Measurements from ENCODE around the gene TBC1D22A.

TBC1D22A gene

DNA sequence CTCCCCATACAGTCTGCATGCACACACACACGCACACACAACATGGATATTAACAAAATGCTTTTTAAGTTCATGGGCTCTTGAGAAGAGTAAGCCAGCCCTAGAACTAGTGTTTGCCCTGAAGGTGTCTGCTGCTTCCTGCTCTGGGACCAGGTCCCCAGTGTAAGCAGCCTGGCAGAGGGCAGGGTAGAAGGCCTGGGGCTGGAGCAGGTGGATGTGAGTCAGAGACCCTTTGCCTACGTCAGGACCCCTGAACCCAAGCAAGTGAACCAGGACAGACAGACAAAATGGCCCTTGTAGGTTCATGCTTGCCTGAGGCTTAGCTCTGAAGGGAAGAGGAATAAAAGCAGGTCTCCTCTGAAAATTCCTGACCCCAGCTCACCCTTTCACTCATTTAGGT lies 357.9 kb downstream of the TBC1D22A start:
- H3K36me3 ChIP-seq (ENCODE audit: control insufficient read depth in 1 of 2, insufficient read depth in 2 of 2, low read length in 2 of 2) = peaks cover 3 to 8% of the 10 kb centered on the region in 2 donors

DNA sequence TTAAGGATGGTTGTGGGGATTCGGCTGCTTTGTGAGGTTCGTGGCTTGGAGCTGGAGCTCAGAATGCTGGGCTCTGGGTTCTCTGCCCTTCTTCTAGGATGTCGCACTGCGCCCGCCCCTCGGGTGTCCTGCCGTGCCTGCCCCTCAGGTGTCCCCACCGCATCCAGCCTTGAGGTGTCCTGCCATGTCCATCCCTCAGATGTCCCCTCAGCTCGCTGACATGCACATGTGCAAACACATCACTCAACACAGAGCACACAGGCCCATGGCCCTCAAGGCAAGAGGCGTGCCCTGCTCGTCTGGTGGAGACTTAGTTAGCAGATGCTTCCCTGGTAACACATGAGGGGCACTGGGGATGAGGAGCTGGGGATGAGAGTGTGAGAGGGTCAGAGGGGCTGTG lies 359.3 kb downstream of the TBC1D22A start:
- no peak overlapping the region for H3K9ac ChIP-seq (ENCODE audit: low read depth in 1 of 2, low read length in 2 of 2)
- no peaks in the 10 kb centered on the region for H3K27me3 ChIP-seq (ENCODE audit: control insufficient read depth in 1 of 2, insufficient read depth in 2 of 2, low read length in 2 of 2)
- H3K4me1 ChIP-seq (ENCODE audit: control insufficient read depth in 1 of 2, insufficient read depth in 2 of 2, low read length in 2 of 2) = no peaks in the 10 kb centered on the region
- H3K27ac ChIP-seq (ENCODE audit: low read depth, low read length) = no peak overlapping the region
- peaks cover 3 to 8% of the 10 kb centered on the region in 2 donors for H3K36me3 ChIP-seq (ENCODE audit: control insufficient read depth in 1 of 2, insufficient read depth in 2 of 2, low read length in 2 of 2)
- no peak overlapping the region for H3K4me3 ChIP-seq (ENCODE audit: low read depth in 1 of 2, low read length in 2 of 2)
- no peaks in the 10 kb centered on the region for H3K9me3 ChIP-seq (ENCODE audit: control insufficient read depth in 1 of 2, low read length in 2 of 2)

More for the DNA sequence above, 357.9 kb downstream of the TBC1D22A start:
- Histone ChIP-seq H3K9ac (ENCODE audit: low read depth in 1 of 2, low read length in 2 of 2) (no peak overlapping the region), H3K4me3 (ENCODE audit: low read depth in 1 of 2, low read length in 2 of 2) (no peak overlapping the region), H3K9me3 (ENCODE audit: control insufficient read depth in 1 of 2, low read length in 2 of 2) (no peaks in the 10 kb centered on the region), H3K4me1 (ENCODE audit: control insufficient read depth in 1 of 2, insufficient read depth in 2 of 2, low read length in 2 of 2) (no peaks in the 10 kb centered on the region), H3K27me3 (ENCODE audit: control insufficient read depth in 1 of 2, insufficient read depth in 2 of 2, low read length in 2 of 2) (no peaks in the 10 kb centered on the region), H3K27ac (ENCODE audit: low read depth, low read length) (no peak overlapping the region)

- Histone ChIP-seq H3K36me3 (ENCODE audit: control insufficient read depth in 1 of 2, insufficient read depth in 2 of 2, low read length in 2 of 2) (peaks cover 3 to 8% of the 10 kb centered on the region in 2 donors), H3K9ac (ENCODE audit: low read depth in 1 of 2, low read length in 2 of 2) (no peak overlapping the region), H3K4me3 (ENCODE audit: low read depth in 1 of 2, low read length in 2 of 2) (no peak overlapping the region), H3K4me1 (ENCODE audit: control insufficient read depth in 1 of 2, insufficient read depth in 2 of 2, low read length in 2 of 2) (no peaks in the 10 kb centered on the region), H3K9me3 (ENCODE audit: control insufficient read depth in 1 of 2, low read length in 2 of 2) (no peaks in the 10 kb centered on the region), H3K27me3 (ENCODE audit: control insufficient read depth in 1 of 2, insufficient read depth in 2 of 2, low read length in 2 of 2) (no peaks in the 10 kb centered on the region), H3K27ac (ENCODE audit: low read depth, low read length) (no peak overlapping the region)
Observed at GRCh38 chr22:47122441-47123000, 360.1 kb downstream of the TBC1D22A start.

- H3K27ac ChIP-seq (ENCODE audit: low read depth, low read length) = no peak overlapping the region
- no peaks in the 10 kb centered on the region for H3K9me3 ChIP-seq (ENCODE audit: control insufficient read depth in 1 of 2, low read length in 2 of 2)
- H3K4me1 ChIP-seq (ENCODE audit: control insufficient read depth in 1 of 2, insufficient read depth in 2 of 2, low read length in 2 of 2) = no peaks in the 10 kb centered on the region
- peaks cover 3 to 8% of the 10 kb centered on the region in 2 donors for H3K36me3 ChIP-seq (ENCODE audit: control insufficient read depth in 1 of 2, insufficient read depth in 2 of 2, low read length in 2 of 2)
- no peaks in the 10 kb centered on the region for H3K27me3 ChIP-seq (ENCODE audit: control insufficient read depth in 1 of 2, insufficient read depth in 2 of 2, low read length in 2 of 2)
- no peak overlapping the region for H3K9ac ChIP-seq (ENCODE audit: low read depth in 1 of 2, low read length in 2 of 2)
- H3K4me3 ChIP-seq (ENCODE audit: low read depth in 1 of 2, low read length in 2 of 2) = no peak overlapping the region
Observed at GRCh38 chr22:47123006-47123826, 360.8 kb downstream of the TBC1D22A start.

- Histone ChIP-seq H3K4me3 (ENCODE audit: low read depth in 1 of 2, low read length in 2 of 2) (no peak overlapping the region), H3K36me3 (ENCODE audit: control insufficient read depth in 1 of 2, insufficient read depth in 2 of 2, low read length in 2 of 2) (peaks cover 3 to 8% of the 10 kb centered on the region in 2 donors), H3K9me3 (ENCODE audit: control insufficient read depth in 1 of 2, low read length in 2 of 2) (no peaks in the 10 kb centered on the region), H3K27ac (ENCODE audit: low read depth, low read length) (no peak overlapping the region), H3K4me1 (ENCODE audit: control insufficient read depth in 1 of 2, insufficient read depth in 2 of 2, low read length in 2 of 2) (no peaks in the 10 kb centered on the region), H3K9ac (ENCODE audit: low read depth in 1 of 2, low read length in 2 of 2) (no peak overlapping the region), H3K27me3 (ENCODE audit: control insufficient read depth in 1 of 2, insufficient read depth in 2 of 2, low read length in 2 of 2) (no peaks in the 10 kb centered on the region)
Observed at GRCh38 chr22:47123827-47124442, 361.5 kb downstream of the TBC1D22A start.

DNA sequence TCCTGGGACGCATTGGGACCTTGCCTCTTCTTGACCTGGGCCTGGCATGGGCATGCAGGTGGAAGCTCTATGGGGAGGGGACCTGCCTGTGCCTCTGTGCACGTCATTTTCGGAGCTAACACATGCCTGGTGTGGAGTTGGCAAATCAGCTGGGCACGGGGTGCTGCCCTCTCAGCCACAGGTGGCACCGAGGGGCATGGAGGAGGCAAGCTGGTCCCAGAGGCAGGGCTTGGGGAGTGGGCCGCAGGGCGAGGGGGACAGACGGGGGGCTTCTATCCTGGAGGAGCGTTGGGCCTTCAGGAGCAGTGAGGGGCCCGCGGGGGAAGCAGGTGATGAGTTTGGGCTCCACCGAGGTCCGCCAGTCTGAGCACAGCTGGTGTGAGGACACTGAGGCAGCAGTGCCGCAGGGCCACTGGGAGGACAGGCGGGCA lies 362.0 kb downstream of the TBC1D22A start:
- H3K4me1 ChIP-seq (ENCODE audit: control insufficient read depth in 1 of 2, insufficient read depth in 2 of 2, low read length in 2 of 2) = peaks cover 0 to 2% of the 10 kb centered on the region in 2 donors
- H3K27ac ChIP-seq (ENCODE audit: low read depth, low read length) = no peak overlapping the region
- H3K9me3 ChIP-seq (ENCODE audit: control insufficient read depth in 1 of 2, low read length in 2 of 2) = no peaks in the 10 kb centered on the region
- no peak overlapping the region for H3K9ac ChIP-seq (ENCODE audit: low read depth in 1 of 2, low read length in 2 of 2)
- H3K36me3 ChIP-seq (ENCODE audit: control insufficient read depth in 1 of 2, insufficient read depth in 2 of 2, low read length in 2 of 2) = peaks cover 3 to 8% of the 10 kb centered on the region in 2 donors
- no peaks in the 10 kb centered on the region for H3K27me3 ChIP-seq (ENCODE audit: control insufficient read depth in 1 of 2, insufficient read depth in 2 of 2, low read length in 2 of 2)
- no peak overlapping the region for H3K4me3 ChIP-seq (ENCODE audit: low read depth in 1 of 2, low read length in 2 of 2)

DNA sequence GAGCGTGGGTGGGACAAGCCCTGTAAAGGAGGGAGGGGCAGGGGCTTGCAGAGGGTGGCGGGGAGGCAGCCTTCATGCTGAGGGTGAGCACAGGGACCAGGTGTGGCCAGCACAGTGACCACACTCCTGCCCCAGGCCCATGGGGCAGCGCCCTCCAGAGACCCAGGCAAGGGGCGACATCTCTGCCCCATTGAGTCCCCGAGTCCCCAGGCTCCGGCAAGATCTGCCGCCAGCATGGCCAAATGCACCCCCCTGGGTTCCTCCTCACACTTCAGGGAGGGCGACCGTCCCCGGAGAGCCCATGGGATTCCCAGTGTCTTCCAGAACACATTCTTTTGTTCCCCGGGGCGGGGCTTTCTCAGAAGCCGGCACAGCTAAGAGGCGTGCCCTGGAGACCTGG lies 362.5 kb downstream of the TBC1D22A start:
- Histone ChIP-seq H3K27ac (ENCODE audit: low read depth, low read length) (no peak overlapping the region), H3K27me3 (ENCODE audit: control insufficient read depth in 1 of 2, insufficient read depth in 2 of 2, low read length in 2 of 2) (no peaks in the 10 kb centered on the region), H3K9me3 (ENCODE audit: control insufficient read depth in 1 of 2, low read length in 2 of 2) (no peaks in the 10 kb centered on the region), H3K4me3 (ENCODE audit: low read depth in 1 of 2, low read length in 2 of 2) (no peak overlapping the region), H3K4me1 (ENCODE audit: control insufficient read depth in 1 of 2, insufficient read depth in 2 of 2, low read length in 2 of 2) (peaks cover 1 to 7% of the 10 kb centered on the region in 2 donors), H3K9ac (ENCODE audit: low read depth in 1 of 2, low read length in 2 of 2) (no peak overlapping the region), H3K36me3 (ENCODE audit: control insufficient read depth in 1 of 2, insufficient read depth in 2 of 2, low read length in 2 of 2) (peaks cover 3 to 8% of the 10 kb centered on the region in 2 donors)

GRCh38 chr22:47125603-47126002 lies 363.2 kb downstream of the TBC1D22A start:
- H3K36me3 ChIP-seq (ENCODE audit: control insufficient read depth in 1 of 2, insufficient read depth in 2 of 2, low read length in 2 of 2) = peaks cover 3 to 8% of the 10 kb centered on the region in 2 donors
- H3K27me3 ChIP-seq (ENCODE audit: control insufficient read depth in 1 of 2, insufficient read depth in 2 of 2, low read length in 2 of 2) = no peaks in the 10 kb centered on the region
- no peak overlapping the region for H3K9ac ChIP-seq (ENCODE audit: low read depth in 1 of 2, low read length in 2 of 2)
- peaks cover 7 to 12% of the 10 kb centered on the region in 2 donors for H3K4me1 ChIP-seq (ENCODE audit: control insufficient read depth in 1 of 2, insufficient read depth in 2 of 2, low read length in 2 of 2)
- no peak overlapping the region for H3K4me3 ChIP-seq (ENCODE audit: low read depth in 1 of 2, low read length in 2 of 2)
- H3K27ac ChIP-seq (ENCODE audit: low read depth, low read length) = no peak overlapping the region
- H3K9me3 ChIP-seq (ENCODE audit: control insufficient read depth in 1 of 2, low read length in 2 of 2) = no peaks in the 10 kb centered on the region

DNA sequence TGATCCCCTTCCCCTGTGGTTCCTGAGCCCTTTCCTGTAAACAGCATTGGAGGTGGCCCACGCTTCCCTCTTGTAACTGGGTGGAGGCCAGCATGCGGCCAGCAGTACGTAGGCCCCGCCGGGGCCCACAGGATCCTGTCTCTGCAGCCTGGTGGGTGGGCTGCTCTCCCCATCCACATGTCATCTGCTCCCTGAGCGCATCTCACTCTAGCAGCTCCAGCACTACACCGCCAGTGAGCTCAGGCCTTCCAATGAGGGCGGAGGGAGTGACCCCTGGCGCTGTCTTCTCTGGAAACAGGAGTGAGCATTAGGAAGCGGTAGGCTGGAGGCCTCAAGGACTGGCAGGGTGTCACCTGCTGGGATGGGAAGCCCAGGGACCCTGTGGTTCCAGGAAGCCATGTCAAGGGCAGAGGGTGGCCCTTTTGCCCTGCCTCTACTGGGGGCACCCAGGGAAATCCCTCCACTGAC lies 363.9 kb downstream of the TBC1D22A start:
- Histone ChIP-seq H3K27me3 (ENCODE audit: control insufficient read depth in 1 of 2, insufficient read depth in 2 of 2, low read length in 2 of 2) (no peaks in the 10 kb centered on the region), H3K4me1 (ENCODE audit: control insufficient read depth in 1 of 2, insufficient read depth in 2 of 2, low read length in 2 of 2) (peaks cover 7 to 12% of the 10 kb centered on the region in 2 donors), H3K4me3 (ENCODE audit: low read depth in 1 of 2, low read length in 2 of 2) (no peak overlapping the region), H3K36me3 (ENCODE audit: control insufficient read depth in 1 of 2, insufficient read depth in 2 of 2, low read length in 2 of 2) (peaks cover 3 to 8% of the 10 kb centered on the region in 2 donors), H3K9me3 (ENCODE audit: control insufficient read depth in 1 of 2, low read length in 2 of 2) (no peaks in the 10 kb centered on the region), H3K9ac (ENCODE audit: low read depth in 1 of 2, low read length in 2 of 2) (no peak overlapping the region), H3K27ac (ENCODE audit: low read depth, low read length) (no peak overlapping the region)

DNA sequence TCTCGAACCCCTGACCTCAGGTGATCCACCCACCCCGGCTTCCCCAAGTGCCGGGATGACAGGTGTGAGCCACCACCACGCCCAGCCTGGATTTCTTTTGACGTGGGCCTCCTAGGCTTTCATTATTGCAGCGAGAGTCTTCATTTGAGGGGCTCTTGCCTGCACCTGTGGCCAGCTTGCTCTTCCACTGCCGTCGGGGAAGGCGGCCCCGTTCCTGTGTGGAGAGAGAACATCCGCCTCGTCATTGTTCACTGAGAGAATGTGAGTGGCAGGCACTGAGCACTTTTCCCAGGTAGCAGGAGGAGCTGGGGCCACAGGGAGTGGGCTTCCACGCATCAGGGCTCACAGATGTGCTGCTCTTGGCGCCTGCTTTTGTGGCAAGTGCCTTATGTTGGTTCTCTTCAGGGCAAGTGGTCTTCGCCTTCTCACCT lies 365.0 kb downstream of the TBC1D22A start:
- no peak overlapping the region for H3K4me3 ChIP-seq (ENCODE audit: low read depth in 1 of 2, low read length in 2 of 2)
- H3K9ac ChIP-seq (ENCODE audit: low read depth in 1 of 2, low read length in 2 of 2) = no peak overlapping the region
- H3K9me3 ChIP-seq (ENCODE audit: control insufficient read depth in 1 of 2, low read length in 2 of 2) = no peaks in the 10 kb centered on the region
- no peak overlapping the region for H3K27ac ChIP-seq (ENCODE audit: low read depth, low read length)
- no peaks in the 10 kb centered on the region for H3K27me3 ChIP-seq (ENCODE audit: control insufficient read depth in 1 of 2, insufficient read depth in 2 of 2, low read length in 2 of 2)
- peaks cover 0 to 3% of the 10 kb centered on the region in 2 donors for H3K36me3 ChIP-seq (ENCODE audit: control insufficient read depth in 1 of 2, insufficient read depth in 2 of 2, low read length in 2 of 2)
- peaks cover 7 to 12% of the 10 kb centered on the region in 2 donors for H3K4me1 ChIP-seq (ENCODE audit: control insufficient read depth in 1 of 2, insufficient read depth in 2 of 2, low read length in 2 of 2)

Measured in duodenal mucosa (tissue), 2 donors.